ENCODE measurements around the gene NGDN.
A peak's percentile ranks its signal among the peaks of the same experiment; 100 is the strongest.

NGDN gene

GRCh38 chr14:23478109-23478759 lies 8.7 kb downstream of the NGDN start:
- peak; percentile 23 to 73 (median 54) for DNase-seq

GRCh38 chr14:23481362-23481970 lies 12.0 kb downstream of the NGDN start:
- DNase-seq = no peak

GRCh38 chr14:23481979-23482822 lies 12.7 kb downstream of the NGDN start:
- DNase-seq = no peak

- DNase-seq = no peak
These were observed 13.3 kb downstream of the NGDN start for GRCh38 chr14:23482823-23483148.

GRCh38 chr14:23483236-23483854 lies 13.8 kb downstream of the NGDN start:
- DNase-seq = no peak

- no peak for DNase-seq
These were observed 15.8 kb downstream of the NGDN start for GRCh38 chr14:23485326-23485725.

- no peak for DNase-seq
These were observed 16.5 kb downstream of the NGDN start for GRCh38 chr14:23486036-23486435.

GRCh38 chr14:23487216-23487615 lies 17.7 kb downstream of the NGDN start:
- DNase-seq = no peak

GRCh38 chr14:23492618-23493272 lies 23.2 kb downstream of the NGDN start:
- no peak for DNase-seq

GRCh38 chr14:23494223-23494622 lies 24.7 kb downstream of the NGDN start:
- DNase-seq = no peak

GRCh38 chr14:23512156-23512555 lies 42.7 kb downstream of the NGDN start:
- peak in 3 of 6 experiments; percentile 25 to 31 (median 26) for DNase-seq

- DNase-seq = no peak
These were observed 43.7 kb downstream of the NGDN start for GRCh38 chr14:23513005-23513817.

- no peak for DNase-seq
These were observed 44.5 kb downstream of the NGDN start for GRCh38 chr14:23513818-23514643.

- DNase-seq = no peak
These were observed 45.1 kb downstream of the NGDN start for GRCh38 chr14:23514644-23514957.

GRCh38 chr14:23517650-23518326 lies 48.3 kb downstream of the NGDN start:
- no peak for DNase-seq

GRCh38 chr14:23518709-23519108 lies 49.2 kb downstream of the NGDN start:
- no peak for DNase-seq

GRCh38 chr14:23520899-23521533 lies 51.5 kb downstream of the NGDN start:
- no peak for DNase-seq

- no peak for DNase-seq
These were observed 52.5 kb downstream of the NGDN start for GRCh38 chr14:23521785-23522640.

GRCh38 chr14:23522643-23523198 lies 53.2 kb downstream of the NGDN start:
- DNase-seq = no peak
